NCI-H748 (cell line): ENCODE results near the gene GPR84.
"Not testable (repeated sequence)": the region's sequence is repeated elsewhere in the genome, so short reads cannot be mapped to it uniquely, and the experiment has no call there.

Experiments used
- DNase-seq: peaks from one replicate; lab custom pipeline; 2025; ENCODE audit not compliant: unreplicated experiment; lab: John Stamatoyannopoulos, UW

Gene GPR84

GRCh38 chr12:54356228-54356627 lies 8.1 kb downstream of the GPR84 start:
- DNase-seq, result no peak

GRCh38 chr12:54355104-54355815 lies 9.0 kb downstream of the GPR84 start:
- no peak for DNase-seq

- not testable (repeated sequence) for DNase-seq
These were observed 10.0 kb downstream of the GPR84 start for GRCh38 chr12:54354271-54354670.

- DNase-seq, result peak; percentile 78
These were observed 11.1 kb downstream of the GPR84 start for GRCh38 chr12:54352891-54353874.

DNA sequence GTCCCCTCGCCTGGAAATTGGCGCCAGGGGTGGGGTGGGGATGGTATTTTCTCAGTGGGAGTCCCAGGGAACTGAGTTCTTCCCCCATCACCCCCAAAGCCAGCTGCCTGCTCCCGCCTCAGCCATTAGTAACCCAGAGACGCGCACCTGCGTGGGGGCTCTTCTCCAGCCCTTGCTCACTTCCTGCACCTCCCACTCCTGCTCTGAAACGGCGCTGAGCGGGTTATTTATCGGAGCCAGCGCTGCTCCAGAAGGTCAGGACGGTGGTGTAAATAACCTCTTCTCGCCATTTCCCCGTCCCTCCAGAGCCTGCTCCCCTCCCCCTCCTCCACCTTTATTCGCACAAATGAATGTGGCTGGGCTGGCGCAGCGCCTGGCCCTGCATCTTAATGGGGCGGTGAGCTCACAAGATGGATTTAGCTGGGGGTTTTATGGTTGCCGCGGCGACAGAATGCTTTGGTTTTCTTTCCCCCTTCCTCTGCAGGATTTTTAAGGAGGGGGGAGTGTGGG lies 12.2 kb downstream of the GPR84 start:
- peak; percentile 92 for DNase-seq

GRCh38 chr12:54351341-54351740 lies 12.9 kb downstream of the GPR84 start:
- DNase-seq, result no peak

DNA sequence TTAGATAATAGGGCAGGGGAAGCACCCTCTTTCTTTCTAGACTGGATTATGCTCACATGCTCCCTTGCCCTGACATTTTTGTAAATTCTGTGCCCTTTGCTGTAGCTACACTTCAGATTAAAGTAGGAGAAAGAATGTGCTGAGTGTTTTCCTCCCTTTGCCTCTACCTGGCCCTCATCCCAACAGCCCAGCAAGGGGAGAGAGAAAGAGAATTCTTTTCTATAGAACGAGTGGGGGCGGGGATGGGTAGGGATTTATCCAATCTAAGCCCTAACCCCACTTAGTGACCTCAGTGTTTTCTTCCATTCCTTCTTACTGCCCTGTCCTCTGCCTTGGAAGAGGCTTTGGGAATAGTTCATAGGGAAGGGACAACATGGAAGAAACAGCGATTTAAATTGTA lies 13.5 kb downstream of the GPR84 start:
- DNase-seq, result no peak

DNA sequence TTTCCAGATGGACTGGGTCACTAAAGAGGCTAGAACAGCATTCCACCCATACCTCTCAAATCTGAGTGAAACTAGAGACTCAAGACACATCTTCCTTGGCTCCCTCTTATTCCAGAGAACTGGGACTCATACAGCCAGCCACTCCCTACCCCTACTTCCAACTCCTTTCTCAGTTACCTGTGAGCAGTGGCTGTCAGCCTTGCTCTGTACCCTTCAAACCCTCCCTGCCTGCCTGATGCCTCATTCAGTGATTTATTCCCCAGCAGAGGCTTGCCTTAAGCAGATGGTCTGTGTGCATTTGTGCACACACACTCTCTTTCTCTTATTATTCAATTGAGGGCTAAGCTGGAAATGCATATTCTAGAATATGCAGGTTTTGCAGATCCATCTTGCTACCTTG lies 14.6 kb downstream of the GPR84 start:
- no peak for DNase-seq

DNA sequence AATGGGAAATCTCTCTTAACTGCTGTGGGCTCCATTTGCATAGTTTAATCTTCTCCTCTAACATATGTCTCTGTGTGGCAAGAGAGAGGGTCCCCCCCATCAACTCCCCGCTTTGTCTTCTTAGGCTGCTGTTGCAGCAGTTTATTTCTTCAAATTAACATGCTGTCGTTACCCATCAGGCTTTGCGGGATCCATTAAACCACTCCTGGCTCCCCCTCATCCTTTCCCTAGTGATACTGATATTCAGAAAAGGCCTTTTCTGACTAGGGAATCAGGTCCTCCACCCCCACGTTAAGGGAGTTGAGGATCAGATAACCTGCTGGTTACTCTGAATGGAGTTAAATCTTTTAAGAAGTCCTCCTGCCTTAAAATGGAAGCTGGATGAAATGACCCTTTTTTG lies 15.2 kb downstream of the GPR84 start:
- DNase-seq, result no peak

- DNase-seq, result no peak
These were observed 22.6 kb downstream of the GPR84 start for GRCh38 chr12:54341378-54342300.

DNA sequence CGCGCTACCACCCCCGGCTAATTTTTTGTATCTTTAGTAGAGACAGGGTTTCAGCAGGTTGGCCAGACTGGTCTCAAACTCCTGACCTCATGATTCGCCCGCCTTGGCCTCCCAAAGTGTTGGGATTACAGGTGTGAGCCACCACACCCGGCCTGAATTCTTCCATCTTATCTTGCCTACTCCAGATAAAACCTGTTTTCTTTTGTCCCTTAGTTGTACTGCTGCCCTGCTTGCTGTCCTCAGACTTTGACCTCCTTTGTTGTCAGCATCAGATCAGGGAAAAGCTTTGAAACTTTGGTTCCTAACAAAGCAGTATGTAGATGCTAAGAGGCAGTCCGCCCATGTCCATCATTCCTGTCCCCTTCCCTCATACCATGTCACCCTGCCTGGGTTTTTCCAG lies 23.4 kb downstream of the GPR84 start:
- no peak for DNase-seq

DNA sequence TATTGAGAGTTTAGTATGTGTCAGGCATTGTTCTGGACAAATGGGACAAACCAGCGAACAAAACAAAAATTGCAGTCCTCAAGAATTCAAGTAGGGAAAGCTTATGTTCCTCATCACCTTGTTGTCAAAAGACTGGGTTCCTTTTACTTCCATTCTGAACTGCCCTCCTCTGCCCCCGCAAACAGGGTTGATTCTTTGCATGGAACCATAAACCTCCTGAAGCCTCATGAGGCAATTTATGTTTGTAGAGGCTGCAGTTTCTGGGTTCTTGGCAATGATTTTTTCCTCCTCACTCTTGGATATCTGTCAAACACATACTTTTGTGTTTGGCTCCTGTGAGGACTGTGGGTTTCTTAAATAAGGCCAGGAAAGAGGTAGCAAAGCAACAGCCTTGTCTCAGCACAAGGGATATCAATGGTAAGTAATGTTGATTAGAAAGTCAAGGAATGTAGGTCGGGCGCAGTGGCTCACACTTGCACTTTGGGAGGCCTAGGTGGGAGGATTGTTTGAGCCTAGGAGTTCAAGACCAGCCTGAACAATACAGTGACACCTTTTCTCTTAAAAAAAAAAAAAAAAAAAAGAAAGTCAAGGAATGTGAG lies 25.5 kb downstream of the GPR84 start:
- DNase-seq, result no peak

- no peak for DNase-seq
These were observed 26.2 kb downstream of the GPR84 start for GRCh38 chr12:54337854-54338650.

DNA sequence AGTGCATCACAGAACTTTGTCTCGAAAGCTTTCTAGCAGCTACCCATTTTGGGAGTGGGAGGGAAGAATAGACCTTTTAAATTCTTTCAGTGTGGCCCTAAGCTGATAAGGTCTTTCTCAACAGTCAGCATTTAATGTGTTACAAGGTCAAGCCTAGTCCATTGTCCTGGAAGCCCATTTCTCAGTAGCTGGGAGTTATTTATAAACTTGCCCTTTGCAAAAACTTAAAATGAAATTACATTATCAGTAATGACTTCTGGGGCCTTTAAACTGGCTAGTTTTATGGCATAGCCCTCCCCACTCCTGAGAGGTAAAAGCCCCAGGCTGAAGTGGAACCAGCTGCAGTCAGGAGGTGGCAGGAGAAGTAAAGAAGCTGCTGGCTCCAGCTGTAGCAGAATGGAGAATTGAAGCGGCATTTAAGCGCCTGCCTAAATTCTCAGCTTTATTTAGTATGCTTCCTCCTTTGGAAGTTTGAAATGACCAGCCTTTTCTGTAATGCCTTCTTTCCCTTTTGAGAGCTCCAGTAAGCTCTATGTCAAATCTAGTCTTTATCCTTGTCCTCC lies 26.9 kb downstream of the GPR84 start:
- DNase-seq, result no peak

DNA sequence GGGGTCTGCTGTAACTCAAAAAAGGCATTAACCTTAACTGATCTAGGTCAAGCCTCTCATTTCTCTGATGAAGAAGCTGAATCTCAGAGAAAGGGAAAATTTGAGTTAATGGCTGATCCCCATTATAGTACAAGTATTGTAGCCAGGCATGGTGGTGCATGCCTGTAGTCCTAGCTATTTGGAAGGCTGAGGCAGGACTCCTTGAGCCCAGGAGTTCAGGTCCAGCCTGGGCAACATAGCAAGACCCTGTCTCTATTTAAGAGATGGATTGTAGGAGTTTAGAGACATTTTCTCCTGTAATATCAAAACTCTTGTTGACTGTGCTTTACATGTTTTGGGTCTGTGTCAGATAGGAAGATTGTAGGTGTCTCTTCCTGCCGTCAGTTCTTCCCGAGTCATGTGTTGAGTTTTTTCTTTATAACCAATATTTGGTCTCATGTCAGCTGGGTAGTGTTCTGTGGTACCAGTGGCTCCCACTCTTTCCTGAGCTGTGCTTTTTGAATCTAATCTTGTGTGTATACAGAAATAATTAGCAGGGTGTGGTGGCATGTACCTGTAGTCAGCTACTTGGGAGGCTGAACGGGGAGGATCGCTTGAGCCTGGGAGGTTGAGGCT lies 30.8 kb downstream of the GPR84 start:
- DNase-seq, result no peak

- no peak for DNase-seq
These were observed 32.8 kb downstream of the GPR84 start for GRCh38 chr12:54331461-54331860.

- DNase-seq, result no peak
These were observed 33.8 kb downstream of the GPR84 start for GRCh38 chr12:54330442-54330841.

DNA sequence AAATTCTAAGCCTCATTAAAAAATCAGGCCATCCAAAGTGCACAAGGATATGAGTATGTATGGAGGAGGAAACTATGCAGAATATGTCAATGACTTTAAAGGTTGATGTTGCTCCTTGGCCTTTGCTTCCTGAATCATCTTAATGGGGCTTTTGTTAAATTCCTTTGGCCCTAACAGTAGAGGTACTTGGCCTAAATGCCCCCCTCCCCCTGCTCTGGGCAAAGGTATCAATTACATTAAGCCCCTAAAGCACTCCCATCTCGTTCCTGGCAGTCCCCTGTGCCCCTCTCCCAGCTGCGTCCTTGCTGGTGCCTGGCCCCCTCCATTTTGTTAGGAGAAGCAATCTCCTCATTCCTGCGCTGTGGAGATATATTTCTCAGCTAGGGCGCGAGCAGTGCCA lies 34.5 kb downstream of the GPR84 start:
- no peak for DNase-seq
